ENCODE measurements around the gene N4BP2.
"Not testable (repeated sequence)": the region's sequence is repeated elsewhere in the genome, so short reads cannot be mapped to it uniquely, and the experiment has no call there.

The N4BP2 gene

DNA sequence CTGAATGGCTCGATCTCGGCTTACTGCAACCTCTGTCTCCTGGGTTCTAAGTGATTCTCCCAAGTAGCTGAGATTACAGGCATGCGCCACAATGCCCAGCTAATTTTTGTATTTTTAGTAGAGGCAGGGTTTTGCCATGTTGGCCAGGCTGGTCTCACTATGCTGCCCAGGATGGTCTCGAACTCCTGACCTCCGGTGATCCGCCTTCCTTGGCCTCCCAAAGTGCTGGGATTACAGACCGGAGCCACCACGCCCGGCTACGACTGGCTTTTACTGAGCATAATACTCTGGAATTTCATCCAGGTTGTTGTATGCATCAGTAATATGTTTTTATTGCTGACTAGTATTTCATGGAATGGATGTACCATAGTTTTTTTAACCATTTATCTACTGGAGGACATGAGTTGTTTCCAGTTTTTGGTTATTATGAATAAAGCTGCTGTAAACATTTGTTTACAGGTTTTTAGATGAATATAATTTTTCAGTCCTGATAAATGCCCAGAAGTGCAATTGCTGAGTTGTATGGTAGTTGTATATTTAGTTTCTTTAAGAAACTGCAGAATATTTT, 31.2 kb downstream of the N4BP2 start:
- Histone ChIP-seq H3K27me3 (ENCODE audit: control insufficient read depth, insufficient read depth, low read length) (no peaks in the 10 kb centered on the region), H3K9me3 (replicated peaks; ENCODE audit: low read length) (no peaks in the 10 kb centered on the region), H3K9ac (ENCODE audit: low read depth, low read length) (no peak overlapping the region), H3K4me2 (ENCODE audit: low read length) (no peak overlapping the region), H3K4me3 (ENCODE audit: low read length) (no peak overlapping the region), H3K4me1 (ENCODE audit: control insufficient read depth, insufficient read depth, low read length) (no peaks in the 10 kb centered on the region), H3K36me3 (ENCODE audit: insufficient read depth, low read length) (no peaks in the 10 kb centered on the region)

DNA sequence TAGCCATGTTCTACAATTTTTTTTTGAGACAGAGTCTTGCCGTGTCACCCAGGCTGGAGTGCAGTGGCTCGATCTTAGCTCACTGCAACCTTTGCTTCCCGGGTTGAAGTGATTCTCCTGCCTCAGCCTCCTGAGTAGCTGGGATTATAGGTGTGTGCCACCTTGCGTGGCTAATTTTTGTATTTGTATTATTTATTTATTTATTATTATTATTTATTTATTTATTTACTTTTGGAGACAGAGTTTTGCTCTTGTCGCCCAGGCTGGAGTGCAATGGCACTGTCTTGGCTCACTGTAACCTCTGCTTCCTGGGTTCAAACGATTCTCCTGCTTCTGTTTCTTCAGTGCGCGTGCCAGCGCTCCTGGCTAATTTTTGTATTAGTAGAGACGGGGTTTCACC, 36.8 kb downstream of the N4BP2 start:
- not testable (repeated sequence) for H3K4me2 ChIP-seq (ENCODE audit: low read length); H3K9ac ChIP-seq (ENCODE audit: low read depth, low read length); H3K4me3 ChIP-seq (ENCODE audit: low read length); H3K36me3 ChIP-seq (ENCODE audit: insufficient read depth, low read length); H3K27me3 ChIP-seq (ENCODE audit: control insufficient read depth, insufficient read depth, low read length); H3K4me1 ChIP-seq (ENCODE audit: control insufficient read depth, insufficient read depth, low read length); H3K9me3 ChIP-seq (replicated peaks; ENCODE audit: low read length)

DNA sequence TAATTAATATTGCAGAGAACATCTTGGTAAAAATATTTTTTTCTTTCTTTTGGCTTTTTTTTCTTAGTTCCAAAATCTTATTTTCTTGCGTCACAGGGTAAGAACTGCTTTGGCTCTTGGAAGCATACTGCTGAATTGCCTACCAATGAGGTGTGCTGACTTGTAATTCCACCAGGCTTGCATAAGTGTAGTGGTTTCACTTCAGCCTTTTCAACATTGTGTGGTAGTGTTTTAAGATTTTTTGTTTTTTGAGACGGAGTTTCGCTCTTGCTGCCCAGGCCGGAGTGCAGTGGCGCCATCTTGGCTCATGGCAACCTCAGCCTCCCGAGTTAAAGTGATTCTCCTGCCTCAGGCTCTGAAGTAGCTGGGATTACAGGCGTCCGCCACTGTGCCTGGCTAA, 42.4 kb downstream of the N4BP2 start:
- H3K9ac ChIP-seq (ENCODE audit: low read depth, low read length) = no peak overlapping the region
- H3K4me2 ChIP-seq (ENCODE audit: low read length) = no peak overlapping the region
- no peaks in the 10 kb centered on the region for H3K36me3 ChIP-seq (ENCODE audit: insufficient read depth, low read length)
- H3K4me1 ChIP-seq (ENCODE audit: control insufficient read depth, insufficient read depth, low read length) = peaks cover 5% of the 10 kb centered on the region
- no peak overlapping the region for H3K4me3 ChIP-seq (ENCODE audit: low read length)
- H3K9me3 ChIP-seq (replicated peaks; ENCODE audit: low read length) = no peaks in the 10 kb centered on the region
- no peaks in the 10 kb centered on the region for H3K27me3 ChIP-seq (ENCODE audit: control insufficient read depth, insufficient read depth, low read length)

DNA sequence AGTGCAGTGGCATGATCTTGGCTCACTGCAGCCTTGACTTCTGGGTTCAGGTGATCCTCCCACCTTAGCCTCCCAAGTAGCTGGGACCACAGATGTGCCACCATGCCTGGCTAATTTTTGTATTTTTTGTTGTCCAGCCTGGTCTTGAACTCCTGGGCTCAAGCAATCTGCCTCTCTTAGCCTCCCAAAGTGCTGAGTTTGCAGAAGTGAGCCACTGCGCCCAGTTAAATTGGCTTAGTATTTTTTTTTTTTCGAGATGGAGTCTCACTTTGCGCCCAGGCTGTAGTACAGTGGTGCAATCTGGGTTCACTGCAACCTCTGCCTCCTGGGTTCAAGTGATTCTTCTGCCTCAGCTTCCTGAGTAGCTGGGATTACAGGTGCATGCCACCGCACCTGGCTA, 50.5 kb downstream of the N4BP2 start:
- H3K4me3 ChIP-seq (ENCODE audit: low read length) = not testable (repeated sequence)

DNA sequence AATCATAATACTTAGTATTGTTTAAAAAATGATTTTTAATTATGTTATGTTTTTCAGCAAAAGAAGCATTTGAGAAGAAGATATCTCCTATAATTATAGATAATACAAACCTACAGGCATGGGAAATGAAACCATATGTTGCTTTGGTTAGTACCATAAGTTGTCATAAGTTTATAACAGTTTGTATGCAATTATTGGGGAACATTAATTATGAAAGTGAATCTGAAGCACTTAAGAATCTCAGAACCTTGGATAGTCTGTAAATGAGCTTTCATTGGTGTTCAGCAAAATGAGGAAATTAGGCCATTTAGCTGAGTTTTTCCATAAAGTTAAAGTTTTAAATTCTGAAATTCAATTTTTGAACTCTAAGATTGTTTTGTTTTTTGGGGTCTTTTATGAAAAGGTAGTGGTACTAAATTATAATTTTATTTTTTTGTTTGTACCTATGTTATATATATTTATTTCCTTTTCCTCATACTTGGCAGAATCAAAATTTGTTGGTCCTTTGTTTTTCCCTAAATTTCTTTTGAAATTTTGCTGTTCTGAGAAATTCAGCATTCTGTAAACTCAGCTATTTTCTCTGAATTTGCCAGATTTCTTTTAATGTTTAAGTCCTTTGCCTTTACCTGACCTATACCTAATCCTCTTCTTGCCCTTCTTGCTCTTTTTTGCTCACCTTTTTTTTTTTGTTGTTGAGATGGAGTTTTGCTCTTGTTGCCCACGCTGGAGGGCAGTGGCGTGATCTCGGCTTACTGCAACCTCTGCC, 55.6 kb downstream of the N4BP2 start:
- Histone ChIP-seq H3K9ac (ENCODE audit: low read depth, low read length) (no peak overlapping the region), H3K4me2 (ENCODE audit: low read length) (no peak overlapping the region), H3K36me3 (ENCODE audit: insufficient read depth, low read length) (no peaks in the 10 kb centered on the region), H3K4me3 (ENCODE audit: low read length) (no peak overlapping the region), H3K4me1 (ENCODE audit: control insufficient read depth, insufficient read depth, low read length) (no peaks in the 10 kb centered on the region), H3K9me3 (replicated peaks; ENCODE audit: low read length) (no peaks in the 10 kb centered on the region), H3K27me3 (ENCODE audit: control insufficient read depth, insufficient read depth, low read length) (no peaks in the 10 kb centered on the region)

More for the DNA sequence above, 50.5 kb downstream of the N4BP2 start:
- H3K4me1 ChIP-seq (ENCODE audit: control insufficient read depth, insufficient read depth, low read length); H3K9ac ChIP-seq (ENCODE audit: low read depth, low read length); H3K4me2 ChIP-seq (ENCODE audit: low read length); H3K36me3 ChIP-seq (ENCODE audit: insufficient read depth, low read length); H3K9me3 ChIP-seq (replicated peaks; ENCODE audit: low read length); H3K27me3 ChIP-seq (ENCODE audit: control insufficient read depth, insufficient read depth, low read length): not testable (repeated sequence)

DNA sequence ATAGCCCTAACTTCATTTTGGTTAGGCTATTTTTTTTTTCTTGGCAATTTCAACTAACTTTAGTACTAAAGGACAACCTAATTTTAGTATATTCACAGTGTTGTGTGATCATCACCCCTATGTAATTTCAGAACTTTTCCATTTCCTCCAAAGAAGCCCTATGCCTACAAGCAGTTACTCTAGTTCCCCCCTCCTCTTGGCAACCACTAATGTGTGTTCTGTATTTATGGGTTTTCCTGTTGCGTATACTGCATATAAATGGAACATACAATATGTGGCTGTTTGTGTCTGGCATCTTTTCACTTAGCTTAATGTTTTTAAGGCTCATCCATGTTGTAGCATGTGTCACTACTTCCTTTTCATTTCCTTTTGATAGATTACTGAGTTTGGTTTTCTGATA, 57.6 kb downstream of the N4BP2 start:
- no peaks in the 10 kb centered on the region for H3K4me1 ChIP-seq (ENCODE audit: control insufficient read depth, insufficient read depth, low read length)
- no peak overlapping the region for H3K4me2 ChIP-seq (ENCODE audit: low read length)
- no peak overlapping the region for H3K4me3 ChIP-seq (ENCODE audit: low read length)
- no peaks in the 10 kb centered on the region for H3K9me3 ChIP-seq (replicated peaks; ENCODE audit: low read length)
- H3K27me3 ChIP-seq (ENCODE audit: control insufficient read depth, insufficient read depth, low read length) = no peaks in the 10 kb centered on the region
- no peak overlapping the region for H3K9ac ChIP-seq (ENCODE audit: low read depth, low read length)
- no peaks in the 10 kb centered on the region for H3K36me3 ChIP-seq (ENCODE audit: insufficient read depth, low read length)

DNA sequence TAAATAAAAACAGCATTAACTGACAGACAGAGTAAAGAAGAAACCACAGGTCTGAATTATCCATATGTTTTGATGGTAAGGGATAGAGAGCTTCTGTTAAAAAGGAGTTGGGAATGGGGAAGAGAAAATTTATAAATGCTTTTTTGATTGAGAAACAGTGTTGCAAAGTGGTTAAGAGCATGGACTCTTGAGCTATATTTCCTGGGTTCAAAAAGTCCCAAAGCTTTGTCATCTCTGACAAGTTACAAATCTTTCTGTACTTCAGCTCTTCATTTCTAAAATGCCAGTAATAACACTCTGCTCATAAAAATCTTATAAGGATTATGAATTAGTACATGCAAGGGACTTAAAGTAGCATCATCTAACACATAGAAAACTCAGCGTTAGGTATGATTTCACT, 62.2 kb downstream of the N4BP2 start:
- no peak overlapping the region for H3K9ac ChIP-seq (ENCODE audit: low read depth, low read length)
- H3K9me3 ChIP-seq (replicated peaks; ENCODE audit: low read length) = no peaks in the 10 kb centered on the region
- H3K27me3 ChIP-seq (ENCODE audit: control insufficient read depth, insufficient read depth, low read length) = no peaks in the 10 kb centered on the region
- no peak overlapping the region for H3K4me2 ChIP-seq (ENCODE audit: low read length)
- H3K36me3 ChIP-seq (ENCODE audit: insufficient read depth, low read length) = no peaks in the 10 kb centered on the region
- H3K4me3 ChIP-seq (ENCODE audit: low read length) = no peak overlapping the region
- H3K4me1 ChIP-seq (ENCODE audit: control insufficient read depth, insufficient read depth, low read length) = peaks cover 16% of the 10 kb centered on the region

DNA sequence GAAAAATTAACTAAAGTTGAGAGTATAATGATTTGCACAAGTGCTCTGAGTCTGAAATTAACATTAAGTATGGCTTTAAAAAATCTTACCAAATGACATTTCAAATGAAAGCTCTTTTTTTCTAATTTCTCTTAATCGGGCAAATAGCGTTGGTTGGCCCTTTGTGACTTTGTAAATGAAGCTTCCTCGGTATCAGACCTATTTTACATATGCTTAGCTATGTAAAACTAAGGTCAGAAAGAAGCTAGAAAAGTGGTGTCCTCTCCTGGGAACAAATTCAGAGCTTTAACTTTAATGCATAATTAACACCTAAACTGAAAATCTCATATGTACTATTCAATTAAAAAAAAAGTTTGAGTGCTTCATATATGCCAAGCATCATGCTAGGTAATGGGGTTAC, 62.7 kb downstream of the N4BP2 start:
- no peaks in the 10 kb centered on the region for H3K27me3 ChIP-seq (ENCODE audit: control insufficient read depth, insufficient read depth, low read length)
- no peak overlapping the region for H3K9ac ChIP-seq (ENCODE audit: low read depth, low read length)
- no peak overlapping the region for H3K4me3 ChIP-seq (ENCODE audit: low read length)
- H3K4me2 ChIP-seq (ENCODE audit: low read length) = no peak overlapping the region
- no peaks in the 10 kb centered on the region for H3K36me3 ChIP-seq (ENCODE audit: insufficient read depth, low read length)
- no peaks in the 10 kb centered on the region for H3K9me3 ChIP-seq (replicated peaks; ENCODE audit: low read length)
- H3K4me1 ChIP-seq (ENCODE audit: control insufficient read depth, insufficient read depth, low read length) = peaks cover 16% of the 10 kb centered on the region

DNA sequence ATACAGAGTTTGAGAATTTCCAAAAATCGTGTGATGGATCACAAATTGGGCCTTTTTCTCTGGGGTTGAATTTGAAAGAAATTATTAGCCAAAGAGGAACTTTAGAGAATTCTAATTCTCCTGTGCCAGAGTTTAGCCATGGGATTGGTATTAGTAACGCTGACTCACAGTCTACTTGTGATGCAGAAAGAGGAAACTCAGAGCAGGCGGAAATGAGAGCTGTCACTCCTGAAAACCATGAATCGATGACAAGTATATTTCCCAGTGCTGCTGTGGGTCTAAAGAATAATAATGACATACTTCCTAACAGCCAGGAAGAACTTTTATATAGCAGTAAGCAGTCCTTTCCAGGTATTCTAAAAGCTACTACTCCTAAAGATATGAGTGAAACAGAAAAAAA, 64.9 kb downstream of the N4BP2 start:
- H3K27me3 ChIP-seq (ENCODE audit: control insufficient read depth, insufficient read depth, low read length) = no peaks in the 10 kb centered on the region
- peaks cover 16% of the 10 kb centered on the region for H3K4me1 ChIP-seq (ENCODE audit: control insufficient read depth, insufficient read depth, low read length)
- H3K36me3 ChIP-seq (ENCODE audit: insufficient read depth, low read length) = no peaks in the 10 kb centered on the region
- H3K9me3 ChIP-seq (replicated peaks; ENCODE audit: low read length) = no peaks in the 10 kb centered on the region
- H3K4me2 ChIP-seq (ENCODE audit: low read length) = peak overlapping the region; percentile 64
- H3K9ac ChIP-seq (ENCODE audit: low read depth, low read length) = peak overlapping the region; percentile 34
- H3K4me3 ChIP-seq (ENCODE audit: low read length) = peak overlapping the region; percentile 20

DNA sequence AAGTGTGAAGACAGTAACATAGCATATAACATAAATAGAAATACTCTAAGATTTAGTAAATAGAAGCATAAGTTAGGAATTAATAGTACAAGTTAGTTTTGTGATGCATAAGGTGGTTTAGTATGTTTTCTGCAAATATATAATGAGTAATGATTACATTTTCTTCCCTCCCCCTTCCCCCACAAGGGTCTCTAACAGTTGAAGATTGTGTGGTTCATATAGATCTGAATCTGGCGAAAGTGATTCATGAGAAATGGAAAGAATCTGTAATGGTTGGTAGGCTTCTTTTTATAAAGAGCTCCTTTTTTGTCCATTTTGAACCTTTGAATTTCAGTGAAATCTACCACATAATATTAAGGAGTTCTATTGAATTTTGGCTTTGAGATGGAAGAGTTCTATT, 66.3 kb downstream of the N4BP2 start:
- Histone ChIP-seq H3K27me3 (ENCODE audit: control insufficient read depth, insufficient read depth, low read length) (no peaks in the 10 kb centered on the region), H3K4me3 (ENCODE audit: low read length) (no peak overlapping the region), H3K4me2 (ENCODE audit: low read length) (no peak overlapping the region), H3K9me3 (replicated peaks; ENCODE audit: low read length) (no peaks in the 10 kb centered on the region), H3K4me1 (ENCODE audit: control insufficient read depth, insufficient read depth, low read length) (peaks cover 16% of the 10 kb centered on the region), H3K36me3 (ENCODE audit: insufficient read depth, low read length) (no peaks in the 10 kb centered on the region), H3K9ac (ENCODE audit: low read depth, low read length) (no peak overlapping the region)

DNA sequence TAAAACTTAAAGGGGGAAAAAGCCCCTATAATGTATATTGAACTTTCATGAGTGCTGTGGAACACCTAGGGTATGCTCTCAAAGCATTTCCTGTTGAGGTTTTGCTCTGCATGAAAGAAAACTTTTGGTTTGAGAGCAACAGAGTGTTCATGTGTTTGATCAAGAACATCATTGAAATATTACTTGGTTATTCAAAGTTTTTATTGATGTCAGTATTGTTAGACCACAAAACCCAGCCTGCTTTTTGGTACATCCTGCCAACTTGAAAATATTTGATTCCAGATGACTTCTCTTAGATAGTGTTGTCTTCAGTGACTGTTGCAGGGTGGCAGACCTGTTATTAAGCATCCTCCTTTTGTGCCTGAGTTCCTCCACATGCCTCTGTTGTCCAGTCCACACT, 68.0 kb downstream of the N4BP2 start:
- Histone ChIP-seq H3K9me3 (replicated peaks; ENCODE audit: low read length) (no peaks in the 10 kb centered on the region), H3K36me3 (ENCODE audit: insufficient read depth, low read length) (no peaks in the 10 kb centered on the region), H3K4me1 (ENCODE audit: control insufficient read depth, insufficient read depth, low read length) (peaks cover 16% of the 10 kb centered on the region), H3K4me3 (ENCODE audit: low read length) (no peak overlapping the region), H3K27me3 (ENCODE audit: control insufficient read depth, insufficient read depth, low read length) (no peaks in the 10 kb centered on the region), H3K4me2 (ENCODE audit: low read length) (no peak overlapping the region), H3K9ac (ENCODE audit: low read depth, low read length) (no peak overlapping the region)

DNA sequence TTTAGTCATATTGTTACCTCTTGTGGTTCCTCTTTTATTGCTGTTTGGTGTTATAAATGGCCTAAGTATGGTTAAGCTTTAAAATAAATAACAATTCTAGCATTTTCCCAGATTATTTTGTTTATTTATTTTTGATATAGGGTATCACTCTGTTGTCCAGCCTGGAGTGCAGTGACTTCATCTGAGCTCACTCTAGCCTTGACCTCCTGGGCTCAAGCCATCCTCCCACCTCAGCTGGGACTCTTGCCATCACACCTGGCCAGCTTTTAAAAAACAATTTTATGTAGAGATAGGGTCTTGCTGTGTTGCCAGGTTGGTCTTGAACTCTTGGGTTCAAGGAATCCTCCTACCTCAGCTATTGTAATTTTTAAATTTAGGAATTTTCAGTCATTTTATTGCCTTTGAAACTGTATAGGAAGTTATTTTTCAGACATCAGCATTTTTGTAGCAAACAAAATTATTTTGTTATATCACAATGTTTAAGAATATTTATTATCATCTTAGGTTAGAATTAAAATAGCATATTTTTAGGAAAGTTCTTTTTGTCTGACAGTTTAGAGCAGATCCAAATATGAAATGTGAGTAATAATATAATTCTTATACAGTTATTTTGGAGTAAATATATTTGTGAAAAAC, 73.9 kb downstream of the N4BP2 start:
- Histone ChIP-seq H3K36me3 (ENCODE audit: insufficient read depth, low read length) (no peaks in the 10 kb centered on the region), H3K9me3 (replicated peaks; ENCODE audit: low read length) (no peaks in the 10 kb centered on the region), H3K27me3 (ENCODE audit: control insufficient read depth, insufficient read depth, low read length) (no peaks in the 10 kb centered on the region), H3K4me1 (ENCODE audit: control insufficient read depth, insufficient read depth, low read length) (no peaks in the 10 kb centered on the region), H3K4me2 (ENCODE audit: low read length) (no peak overlapping the region), H3K4me3 (ENCODE audit: low read length) (no peak overlapping the region), H3K9ac (ENCODE audit: low read depth, low read length) (no peak overlapping the region)

Data from skeletal muscle satellite cell (primary cell).